GM19468 (cell line): Measurements from ENCODE around the gene MAML1.

Source experiments
- ATAC-seq: cut with Tn5 transposase; IDR thresholded peaks from one replicate; pipeline ENCODE4 v1.9.1; 2021; ENCODE audit warnings: mild to moderate bottlenecking, moderate library complexity, moderate number of reproducible peaks; ENCODE audit not compliant: unreplicated experiment; ENCODE audit errors: extremely low read depth

MAML1 gene

GRCh38 chr5:179766021-179766725, 33.6 kb downstream of the MAML1 start:
- no peak for ATAC-seq

- no peak for ATAC-seq
Measured at GRCh38 chr5:179766726-179767455, 34.3 kb downstream of the MAML1 start.

GRCh38 chr5:179767496-179768100, 35.0 kb downstream of the MAML1 start:
- ATAC-seq: no peak

GRCh38 chr5:179768326-179769085, 35.9 kb downstream of the MAML1 start:
- ATAC-seq: no peak

- ATAC-seq: no peak
Measured at GRCh38 chr5:179769271-179769670, 36.6 kb downstream of the MAML1 start.

- no peak for ATAC-seq
Measured at GRCh38 chr5:179769796-179770195, 37.2 kb downstream of the MAML1 start.

GRCh38 chr5:179771311-179771895, 38.8 kb downstream of the MAML1 start:
- no peak for ATAC-seq

- no peak for ATAC-seq
Measured at GRCh38 chr5:179772351-179772750, 39.7 kb downstream of the MAML1 start.

GRCh38 chr5:179773686-179774040, 41.0 kb downstream of the MAML1 start:
- ATAC-seq: no peak

GRCh38 chr5:179774442-179774841, 41.8 kb downstream of the MAML1 start:
- ATAC-seq: no peak

GRCh38 chr5:179776411-179776938, 43.9 kb downstream of the MAML1 start:
- ATAC-seq: no peak

GRCh38 chr5:179777456-179777855, 44.8 kb downstream of the MAML1 start:
- ATAC-seq: no peak

GRCh38 chr5:179777909-179778308, 45.3 kb downstream of the MAML1 start:
- ATAC-seq: no peak

GRCh38 chr5:179778591-179778990, 46.0 kb downstream of the MAML1 start:
- no peak for ATAC-seq

GRCh38 chr5:179779826-179780225, 47.2 kb downstream of the MAML1 start:
- no peak for ATAC-seq

- ATAC-seq: no peak
Measured at GRCh38 chr5:179780362-179780761, 47.7 kb downstream of the MAML1 start.

- no peak for ATAC-seq
Measured at GRCh38 chr5:179781846-179782245, 49.2 kb downstream of the MAML1 start.

GRCh38 chr5:179783128-179783527, 50.5 kb downstream of the MAML1 start:
- no peak for ATAC-seq

- ATAC-seq: no peak
Measured at GRCh38 chr5:179786861-179787260, 54.2 kb downstream of the MAML1 start.

- ATAC-seq: no peak
Measured at GRCh38 chr5:179788193-179788854, 55.7 kb downstream of the MAML1 start.
